Activated CD8-positive, alpha-beta T cell treated with anti-CD3 and anti-CD28 coated beads, Interleukin-2, amount 10 ng/mL, durations not matched to agents 7 days and 5 days (primary cell): ENCODE measurements around the gene CNTD1. TPM values are rescaled to one million over a fixed set of nuclear protein-coding genes. Genes with fewer than 3 reads are reported as not detected.

Experiments
- ATAC-seq: fragments of 150-1000 bp; cut with Tn5 transposase; one replicate; pipeline ENCODE4 v1.10.0; 2021; ENCODE audit warnings: moderate library complexity
- CTCF ChIA-PET: fragments of 350-600 bp; sonication (Branson Sonifier 250); formaldehyde crosslinking; loops from one replicate; lab custom pipeline; 2021; ENCODE audit warnings: antibody characterized with exemption; lab: Charles Lee
- POLR2A ChIA-PET: fragments of 350-600 bp; sonication (Branson Sonifier 250); formaldehyde crosslinking; loops from one replicate; lab custom pipeline; 2021; ENCODE audit warnings: antibody characterized with exemption; lab: Charles Lee
- DNase-seq: peaks from one replicate; pipeline ENCODE4 v3.0.0-alpha.2; 2020
- H3K27ac Mint-ChIP-seq: one replicate; pipeline ENCODE4 v1.8.0; 2021; ENCODE audit warnings: mild to moderate bottlenecking, mixed read lengths
- H3K27me3 Mint-ChIP-seq: one replicate; pipeline ENCODE4 v1.8.0; 2021; ENCODE audit warnings: low read depth, mixed read lengths
- H3K36me3 Mint-ChIP-seq: one replicate; pipeline ENCODE4 v1.8.0; 2021; ENCODE audit warnings: low read depth, mixed read lengths
- H3K4me1 Mint-ChIP-seq: one replicate; pipeline ENCODE4 v1.8.0; 2021; ENCODE audit warnings: low read depth, mixed read lengths
- H3K4me3 Mint-ChIP-seq: one replicate; pipeline ENCODE4 v1.8.0; 2021; ENCODE audit warnings: mild to moderate bottlenecking, mixed read lengths
- H3K9me3 Mint-ChIP-seq: one replicate; pipeline ENCODE4 v1.8.0; 2022; ENCODE audit warnings: mixed read lengths; ENCODE audit not compliant: insufficient read depth
- total RNA-seq, 2 experiments: library from RNA; stranded (reverse); gene quantifications; one replicate each; pipeline ENCODE4 v1.2.3, GENCODE V29; 2021

CNTD1 gene
- total RNA-seq, 2 experiments from 2014 or later: not detected

GRCh38 chr17:42841975-42842685 is 43.5 kb downstream of the CNTD1 start:
- ChIA-PET CTCF (interaction anchor here (1.0 to 2.4 kb wide), 4 partner anchors 11 to 183 kb away, joined by 4 to 10 read pairs (median 4); partner anchors contain the start of genes RND2 and RPL27), POLR2A (interaction anchor here (0.6 to 2.1 kb wide), 3 partner anchors 9 to 156 kb away, joined by 4 to 6 read pairs (median 4); partner anchors contain the start of genes PSME3 and RPL27)
- Mint-ChIP-seq H3K27me3 (no peaks in the 10 kb centered on the region), H3K36me3 (peaks cover 55% of the 10 kb centered on the region), H3K4me1 (peaks cover 13% of the 10 kb centered on the region), H3K27ac (no peak overlapping the region), H3K4me3 (no peak overlapping the region), H3K9me3 (no peaks in the 10 kb centered on the region)
- no peak for DNase-seq
- ATAC-seq: no peak

DNA sequence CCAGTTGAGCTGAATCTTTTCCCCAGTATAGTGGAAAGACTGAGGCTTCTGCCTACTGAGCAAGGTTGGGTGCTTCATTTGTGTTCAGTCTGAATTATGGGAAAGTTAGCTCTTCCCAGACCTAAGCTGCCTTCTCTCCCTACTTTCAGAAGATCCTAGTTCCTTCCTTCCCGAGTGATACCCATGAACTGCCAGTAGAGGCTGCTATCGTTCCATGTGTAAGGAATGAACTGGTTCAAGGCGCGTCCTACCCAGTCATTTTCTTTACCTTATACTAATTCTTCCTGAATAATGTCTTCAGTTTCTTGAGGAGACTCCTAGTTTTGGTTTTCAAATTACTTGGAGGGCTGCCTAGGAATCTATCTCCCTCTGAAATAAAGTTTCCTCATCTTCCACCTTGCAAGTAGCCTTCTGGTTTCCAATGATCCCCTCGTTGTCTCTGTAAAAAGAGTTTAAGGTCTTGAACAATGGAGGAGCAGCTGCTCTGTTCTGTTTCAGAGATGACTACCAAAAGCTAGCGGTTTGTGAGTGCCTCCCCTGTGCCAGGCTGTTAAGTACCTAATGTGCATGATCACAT is 44.8 kb downstream of the CNTD1 start:
- Mint-ChIP-seq H3K4me1 (peaks cover 11% of the 10 kb centered on the region), H3K4me3 (no peak overlapping the region), H3K36me3 (peaks cover 45% of the 10 kb centered on the region), H3K9me3 (no peaks in the 10 kb centered on the region), H3K27ac (no peak overlapping the region), H3K27me3 (no peaks in the 10 kb centered on the region)
- CTCF ChIA-PET: interaction anchor here (0.8 to 2.8 kb wide), 9 partner anchors 9 to 181 kb away, joined by 3 to 12 read pairs (median 4); partner anchors contain the start of genes BECN1, PSME3, RND2 and RPL27
- ATAC-seq: no peak
- POLR2A ChIA-PET: interaction anchor here (1.2 to 2.1 kb wide), 2 partner anchors 10 to 13 kb away, joined by 3 to 6 read pairs; partner anchors contain the start of gene PSME3
- no peak for DNase-seq

DNA sequence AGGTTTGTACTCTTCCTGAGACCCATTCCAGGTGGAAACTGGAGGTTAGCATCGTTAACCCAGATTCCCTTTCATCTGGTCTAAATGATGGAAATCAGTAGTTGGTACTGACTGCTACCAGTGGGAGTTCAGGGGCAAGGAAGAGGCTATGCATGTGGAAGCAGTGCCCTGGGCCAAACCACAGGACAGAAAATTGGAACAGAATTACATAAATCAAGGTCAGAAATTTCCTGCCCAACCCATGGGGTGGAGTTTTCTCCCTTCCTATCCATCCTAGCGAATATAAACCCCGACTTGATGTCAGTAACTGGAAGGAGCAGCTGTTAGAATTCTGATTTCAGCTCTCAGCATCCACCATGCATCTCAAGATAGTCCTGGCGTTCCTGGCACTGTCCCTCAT is 45.6 kb downstream of the CNTD1 start, which contains the start of gene AOC2:
Gene AOC2, plus strand, starts transcription at position 310 of the 400 bp plus-strand sequence. Its CDS starts 47 bp downstream, at position 357.
- no peaks in the 10 kb centered on the region for H3K9me3 Mint-ChIP-seq
- ChIA-PET POLR2A (interaction anchor here (1.2 kb wide), 1 partner anchor 12 kb away, joined by 3 read pairs; no protein-coding TSS in a partner anchor), CTCF (interaction anchor here (0.5 to 2.8 kb wide), 4 partner anchors 10 to 154 kb away, joined by 3 to 12 read pairs (median 8); partner anchors contain the start of genes PSME3 and RPL27)
- H3K27me3 Mint-ChIP-seq: no peaks in the 10 kb centered on the region
- H3K27ac Mint-ChIP-seq: no peak within 1 kb of the TSS
- peaks cover 37% of the 10 kb centered on the region for H3K36me3 Mint-ChIP-seq
- peaks cover 11% of the 10 kb centered on the region for H3K4me1 Mint-ChIP-seq
- H3K4me3 Mint-ChIP-seq: no peak within 1 kb of the TSS
- ATAC-seq (no peak), DNase-seq (no peak)

- Mint-ChIP-seq H3K27ac (no peak overlapping the region), H3K36me3 (peaks cover 33% of the 10 kb centered on the region), H3K4me1 (peaks cover 11% of the 10 kb centered on the region), H3K9me3 (no peaks in the 10 kb centered on the region), H3K4me3 (no peak overlapping the region), H3K27me3 (no peaks in the 10 kb centered on the region)
- DNase-seq (no peak), ATAC-seq (no peak)
- CTCF ChIA-PET: interaction anchor here (1.5 to 2.8 kb wide), 2 partner anchors 11 to 84 kb away, joined by 5 to 12 read pairs; partner anchors contain the start of gene PSME3
- POLR2A ChIA-PET: interaction anchor here (1.2 kb wide), 1 partner anchor 12 kb away, joined by 8 read pairs; the partner anchor contains the start of gene PSME3
Observed at GRCh38 chr17:42844761-42845555, 46.3 kb downstream of the CNTD1 start.

DNA sequence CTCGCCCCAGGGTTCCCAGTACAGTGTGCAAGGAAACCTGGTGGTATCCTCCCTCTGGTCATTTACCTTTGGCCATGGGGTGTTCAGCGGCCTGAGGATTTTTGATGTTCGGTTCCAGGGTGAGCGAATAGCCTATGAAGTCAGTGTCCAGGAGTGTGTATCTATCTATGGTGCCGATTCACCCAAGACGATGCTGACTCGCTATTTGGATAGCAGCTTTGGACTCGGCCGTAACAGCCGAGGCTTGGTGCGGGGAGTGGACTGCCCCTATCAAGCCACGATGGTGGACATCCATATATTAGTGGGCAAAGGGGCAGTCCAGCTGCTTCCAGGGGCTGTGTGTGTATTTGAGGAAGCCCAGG is 46.9 kb downstream of the CNTD1 start:
- ChIA-PET POLR2A (interaction anchor here (1.2 kb wide), 1 partner anchor 12 kb away, joined by 8 read pairs; the partner anchor contains the start of gene PSME3), CTCF (interaction anchor here (2.8 kb wide), 1 partner anchor 11 kb away, joined by 12 read pairs; the partner anchor contains the start of gene PSME3)
- H3K27me3 Mint-ChIP-seq: no peaks in the 10 kb centered on the region
- DNase-seq (no peak), ATAC-seq (no peak)
- H3K9me3 Mint-ChIP-seq: no peaks in the 10 kb centered on the region
- H3K27ac Mint-ChIP-seq: no peak overlapping the region
- peaks cover 11% of the 10 kb centered on the region for H3K4me1 Mint-ChIP-seq
- H3K36me3 Mint-ChIP-seq: peaks cover 33% of the 10 kb centered on the region
- H3K4me3 Mint-ChIP-seq: no peak overlapping the region

- H3K27me3 Mint-ChIP-seq: no peaks in the 10 kb centered on the region
- ChIA-PET CTCF (no interaction called here), POLR2A (interaction anchor here (1.2 kb wide), 1 partner anchor 13 kb away, joined by 8 read pairs; the partner anchor contains the start of gene PSME3)
- no peaks in the 10 kb centered on the region for H3K9me3 Mint-ChIP-seq
- peaks cover 33% of the 10 kb centered on the region for H3K36me3 Mint-ChIP-seq
- peak overlapping the region; percentile 29 for H3K27ac Mint-ChIP-seq
- no peak overlapping the region for H3K4me3 Mint-ChIP-seq
- DNase-seq (no peak), ATAC-seq (no peak)
- peaks cover 11% of the 10 kb centered on the region for H3K4me1 Mint-ChIP-seq
Observed at GRCh38 chr17:42845918-42846593, 47.4 kb downstream of the CNTD1 start.

DNA sequence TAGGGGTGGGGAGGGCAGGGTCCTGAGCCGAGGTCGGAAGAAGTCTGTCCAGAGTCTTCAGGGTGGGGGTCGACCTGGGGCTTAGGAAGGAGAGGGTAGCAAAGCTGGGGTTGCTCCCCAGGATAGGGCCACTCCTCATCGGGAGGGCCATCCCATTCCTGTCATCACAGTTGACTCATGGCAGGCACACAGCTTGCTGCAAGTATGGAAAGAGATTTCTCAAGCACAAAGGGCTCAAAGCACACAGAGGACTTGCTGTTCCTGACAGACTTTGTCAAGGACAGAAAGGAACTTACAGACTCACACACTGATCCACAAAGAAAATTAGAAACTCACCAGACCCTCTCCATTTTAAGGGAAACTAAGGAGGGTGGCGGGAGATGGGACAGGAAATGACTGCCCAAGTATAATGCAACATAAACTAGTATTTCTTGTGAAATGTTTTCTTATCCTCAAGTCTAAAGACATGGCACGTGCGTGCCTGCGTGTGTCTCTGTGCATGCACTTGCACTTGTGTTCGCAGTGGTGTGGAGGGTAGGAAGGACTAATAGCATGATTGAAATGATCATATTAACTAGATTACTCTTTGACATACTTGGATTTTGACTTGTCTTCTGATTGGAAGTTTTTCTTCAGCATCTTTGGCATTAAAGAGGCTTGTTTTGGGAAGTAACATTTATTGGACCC is 48.1 kb downstream of the CNTD1 start:
- DNase-seq (no peak), ATAC-seq (no peak)
- Mint-ChIP-seq H3K9me3 (no peaks in the 10 kb centered on the region), H3K27ac (peak overlapping the region; percentile 29), H3K4me3 (no peak overlapping the region), H3K4me1 (peaks cover 11% of the 10 kb centered on the region), H3K36me3 (peaks cover 28% of the 10 kb centered on the region), H3K27me3 (no peaks in the 10 kb centered on the region)
- CTCF ChIA-PET: no interaction called here
- POLR2A ChIA-PET: interaction anchor here (0.6 kb wide), 1 partner anchor 1772 kb away, joined by 3 read pairs; no protein-coding TSS in a partner anchor

DNA sequence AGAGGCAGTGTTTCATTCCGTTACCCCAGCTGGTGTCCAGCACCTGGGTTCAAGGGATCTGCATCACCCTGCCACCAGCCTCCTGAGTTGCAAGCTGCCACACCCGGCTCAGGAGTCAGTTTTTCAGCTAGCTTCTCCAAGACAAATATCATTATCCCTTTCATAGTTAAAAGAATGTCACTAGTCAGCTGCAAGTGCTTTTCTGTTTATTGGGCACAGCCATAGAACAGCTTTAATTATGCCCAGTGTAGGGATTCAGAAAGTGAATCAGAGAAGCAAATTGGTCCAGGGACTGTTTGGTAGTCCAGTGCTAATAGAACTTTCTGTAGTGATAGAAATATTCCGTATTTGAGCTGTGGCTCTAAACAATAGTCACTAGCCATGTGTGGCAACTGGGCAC is 49.4 kb downstream of the CNTD1 start:
- no peak for DNase-seq
- no peak overlapping the region for H3K27ac Mint-ChIP-seq
- no peak overlapping the region for H3K4me3 Mint-ChIP-seq
- H3K4me1 Mint-ChIP-seq: peaks cover 11% of the 10 kb centered on the region
- no peak for ATAC-seq
- no peaks in the 10 kb centered on the region for H3K9me3 Mint-ChIP-seq
- peaks cover 14% of the 10 kb centered on the region for H3K36me3 Mint-ChIP-seq
- ChIA-PET POLR2A (interaction anchor here (0.6 kb wide), 1 partner anchor 121 kb away, joined by 3 read pairs; no protein-coding TSS in a partner anchor), CTCF (interaction anchor here (1.2 to 1.3 kb wide), 2 partner anchors 15 to 24 kb away, joined by 3 to 4 read pairs; partner anchors contain the start of genes BECN1 and PSME3)
- H3K27me3 Mint-ChIP-seq: no peaks in the 10 kb centered on the region

- no peak for ATAC-seq
- peaks cover 11% of the 10 kb centered on the region for H3K4me1 Mint-ChIP-seq
- DNase-seq: no peak
- no peak overlapping the region for H3K4me3 Mint-ChIP-seq
- H3K36me3 Mint-ChIP-seq: peaks cover 7% of the 10 kb centered on the region
- CTCF ChIA-PET: interaction anchor here (0.8 to 1.3 kb wide), 3 partner anchors 16 to 80 kb away, joined by 3 to 4 read pairs (median 3); partner anchors contain the start of genes BECN1 and PSME3
- H3K27ac Mint-ChIP-seq: no peak overlapping the region
- H3K9me3 Mint-ChIP-seq: no peaks in the 10 kb centered on the region
- H3K27me3 Mint-ChIP-seq: no peaks in the 10 kb centered on the region
- POLR2A ChIA-PET: no interaction called here
Observed at GRCh38 chr17:42849031-42849430, 50.4 kb downstream of the CNTD1 start.

DNA sequence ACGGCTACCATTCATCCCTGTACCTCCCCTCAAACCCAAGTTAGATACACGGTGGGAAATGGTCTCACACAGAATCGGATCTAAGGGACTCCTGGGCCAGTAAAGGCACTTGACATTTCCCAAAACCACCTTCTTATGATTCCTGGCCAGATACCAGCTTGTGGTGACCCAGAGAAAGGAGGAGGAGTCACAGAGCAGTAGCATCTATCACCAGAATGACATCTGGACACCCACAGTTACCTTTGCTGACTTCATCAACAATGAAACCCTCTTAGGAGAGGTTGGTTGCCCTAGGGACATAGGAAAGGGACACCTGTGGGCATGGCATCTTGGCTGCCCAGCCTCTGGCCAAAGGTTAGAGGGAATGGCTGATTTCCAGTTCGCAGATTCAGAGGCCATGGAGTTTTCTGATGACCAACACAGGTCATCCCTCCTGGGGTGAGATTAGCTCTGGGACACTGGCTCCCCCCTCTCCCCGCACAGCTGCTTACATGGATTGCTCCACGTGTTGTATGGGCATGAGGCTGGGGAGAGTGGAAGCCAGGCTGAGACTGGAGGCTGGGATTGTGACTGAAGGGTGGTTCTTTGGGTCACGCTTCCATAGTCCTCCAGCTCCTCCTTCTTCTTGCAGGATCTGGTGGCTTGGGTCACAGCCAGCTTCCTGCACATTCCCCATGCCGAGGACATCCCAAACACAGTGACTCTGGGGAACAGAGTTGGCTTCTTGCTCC is 51.0 kb downstream of the CNTD1 start:
- H3K36me3 Mint-ChIP-seq: peaks cover 5% of the 10 kb centered on the region
- ChIA-PET POLR2A (no interaction called here), CTCF (no interaction called here)
- no peak overlapping the region for H3K4me3 Mint-ChIP-seq
- no peaks in the 10 kb centered on the region for H3K27me3 Mint-ChIP-seq
- DNase-seq (no peak), ATAC-seq (no peak)
- H3K9me3 Mint-ChIP-seq: no peaks in the 10 kb centered on the region
- peaks cover 11% of the 10 kb centered on the region for H3K4me1 Mint-ChIP-seq
- H3K27ac Mint-ChIP-seq: no peak overlapping the region
